Liver (tissue), 9 donors: ENCODE data around the gene HILPDA. TPM values are rescaled to one million over a fixed set of nuclear protein-coding genes. Genes with fewer than 3 reads are reported as not detected.

Experiments used
- DNase-seq: peaks from one replicate; pipeline ENCODE4 v3.0.0-alpha.2; 2017; ENCODE audit warnings: low spot score
- H3K27ac ChIP-seq, 2 donors: one replicate each; pipeline ENCODE4 v1.7.0; 2013; ENCODE audit warnings: inconsistent platforms in 2 of 2, low read length in 2 of 2, control low read depth in 1 of 2, low read depth in 1 of 2, mild to moderate bottlenecking in 1 of 2
- H3K27me3 ChIP-seq, 4 donors: one replicate each; pipeline versions ENCODE4 v1.6.1 to v1.7.0; 2013; ENCODE audit warnings: low read length in 3 of 4, inconsistent platforms in 1 of 4, mild to moderate bottlenecking in 1 of 4, moderate library complexity in 1 of 4; ENCODE audit not compliant: control insufficient read depth in 4 of 4, insufficient read depth in 4 of 4
- H3K36me3 ChIP-seq, 4 donors: one replicate each; pipeline versions ENCODE4 v1.6.1 to v1.7.0; 2013; ENCODE audit warnings: low read length in 3 of 4, mild to moderate bottlenecking in 3 of 4, low read depth in 1 of 4, moderate library complexity in 1 of 4; ENCODE audit not compliant: control insufficient read depth in 4 of 4, insufficient read depth in 3 of 4
- H3K4me1 ChIP-seq, 4 donors: one replicate each; pipeline versions ENCODE4 v1.6.1 to v1.7.0; 2013; ENCODE audit warnings: low read length in 3 of 4, mild to moderate bottlenecking in 3 of 4, moderate library complexity in 1 of 4; ENCODE audit not compliant: control insufficient read depth in 4 of 4, insufficient read depth in 4 of 4
- H3K4me3 ChIP-seq, 3 donors: one replicate each; pipeline versions ENCODE4 v1.6.1 to v1.7.0; 2013; ENCODE audit warnings: low read length in 3 of 3, control low read depth in 1 of 3, low read depth in 1 of 3, mild to moderate bottlenecking in 1 of 3
- H3K9ac ChIP-seq, 2 donors: one replicate each; pipeline ENCODE4 v1.7.0; 2013; ENCODE audit warnings: low read length in 2 of 2, mild to moderate bottlenecking in 2 of 2, moderate library complexity in 2 of 2, control low read depth in 1 of 2, low read depth in 1 of 2
- H3K9me3 ChIP-seq, 4 donors: one replicate each; pipeline versions ENCODE4 v1.6.1 to v1.7.0; 2013; ENCODE audit warnings: low read length in 3 of 4; ENCODE audit not compliant: control insufficient read depth in 4 of 4
- CTCF ChIP-seq: fragments of 150-350 bp; IDR thresholded peaks from 2 replicates; pipeline ENCODE4 v1.5.1; 2017; ENCODE audit warnings: improper control_type of control experiment, low read depth, low read length; ENCODE audit not compliant: missing input control
- FOXA2 ChIP-seq: IDR thresholded peaks from 2 replicates; pipeline ENCODE4 v1.6.1; 2016; ENCODE audit warnings: antibody characterized with exemption
- MAX ChIP-seq: IDR thresholded peaks from 2 replicates; pipeline ENCODE4 v1.6.1; 2016; ENCODE audit warnings: antibody characterized with exemption
- NR2F2 ChIP-seq: IDR thresholded peaks from 2 replicates; pipeline ENCODE4 v1.6.1; 2016; ENCODE audit warnings: antibody characterized with exemption
- RAD21 ChIP-seq, 2 donors: IDR thresholded peaks; 2 replicates each; pipeline ENCODE4 v1.6.1; 2016; ENCODE audit warnings: antibody characterized with exemption in 2 of 2, mild to moderate bottlenecking in 2 of 2
- REST ChIP-seq: IDR thresholded peaks from 2 replicates; pipeline ENCODE4 v1.6.1; 2016; ENCODE audit warnings: antibody characterized with exemption, mild to moderate bottlenecking
- RXRA ChIP-seq, 2 donors: IDR thresholded peaks; 2 replicates each; pipeline ENCODE4 v1.6.1; 2017 to 2018; ENCODE audit warnings: antibody characterized with exemption in 2 of 2, mild to moderate bottlenecking in 1 of 2
- WGBS: extraction: QIAGEN DNeasy Blood & Tissue Kit; methylation state at CpG from one replicate; pipeline ENCODE4 v1.1.7; 2013; 5-methylcytosine and 5-hydroxymethylcytosine counted together
- polyA plus RNA-seq, 2 donors: library from polyadenylated mRNA; stranded (reverse) in 1 of 2; unstranded in 1 of 2; fragments of 200-250 nt in 1 of 2; fragments of >200 nt in 1 of 2; fragmentation: Nextera tagmentation in 1 of 2; extraction: Ambion mirVana in 1 of 2; gene quantifications; one replicate each; pipeline versions ENCODE4 v1.2.1 to v1.2.3, GENCODE V29; 2013 to 2015
- total RNA-seq, 2 donors: library from RNA; depleted of rRNA; stranded (reverse); fragments of >200 nt; gene quantifications; one replicate each; pipeline ENCODE4 v1.2.3, GENCODE V29; 2014
- donor health status: healthy.
- donor health status: healthy.
- donor health status: healthy.
- donor health status: healthy.
- donor health status: healthy.

The HILPDA gene
- total and polyA plus RNA-seq, 4 donors = 3.9 to 5.6 (median 5.2) TPM

- Histone ChIP-seq H3K27ac (no peak overlapping the region), H3K36me3 (no peaks in the 10 kb centered on the region), H3K4me1 (no peaks in the 10 kb centered on the region), H3K9ac (no peak overlapping the region), H3K9me3 (no peaks in the 10 kb centered on the region), H3K27me3 (no peaks in the 10 kb centered on the region), H3K4me3 (no peak overlapping the region)
- 64% methylated on average over 5 of the region's 5 CpGs for WGBS
- TF ChIP-seq RAD21 (IDR thresholded peaks at IDR 0.05) (no peak), MAX (no peak), REST (no peak)
- DNase-seq = no peak
Observed at GRCh38 chr7:128446306-128446705, 9.4 kb upstream of the HILPDA start.

GRCh38 chr7:128447941-128448564 is 7.6 kb upstream of the HILPDA start:
- H3K36me3 ChIP-seq = no peaks in the 10 kb centered on the region
- no peaks in the 10 kb centered on the region for H3K9me3 ChIP-seq
- H3K4me1 ChIP-seq = no peaks in the 10 kb centered on the region
- no peak overlapping the region for H3K27ac ChIP-seq
- TF ChIP-seq RXRA (IDR thresholded peaks at IDR 0.05) (peak in 1 of 2 donors; percentile 17), CTCF (no peak)
- H3K27me3 ChIP-seq = no peaks in the 10 kb centered on the region
- no peak overlapping the region for H3K4me3 ChIP-seq
- H3K9ac ChIP-seq = no peak overlapping the region
- no peak for DNase-seq
- WGBS = 65% methylated on average over 4 of the region's 4 CpGs

- no peaks in the 10 kb centered on the region for H3K36me3 ChIP-seq
- TF ChIP-seq NR2F2 = no peak
- TF ChIP-seq CTCF = no peak
- TF ChIP-seq FOXA2 = no peak
Observed at GRCh38 chr7:128448751-128449302, 6.9 kb upstream of the HILPDA start.

More at GRCh38 chr7:128448751-128449302, 6.9 kb upstream of the HILPDA start:
- H3K4me3 ChIP-seq = no peak overlapping the region
- H3K4me1 ChIP-seq = peaks cover 0 to 5% (median 2%) of the 10 kb centered on the region in 4 donors
- H3K9me3 ChIP-seq = no peaks in the 10 kb centered on the region
- no peaks in the 10 kb centered on the region for H3K27me3 ChIP-seq
- no peak for DNase-seq
- no peak overlapping the region for H3K27ac ChIP-seq
- H3K9ac ChIP-seq = no peak overlapping the region
- 88% methylated on average over 6 of the region's 6 CpGs for WGBS
